Activated naive CD8-positive, alpha-beta T cell treated with anti-CD3 and anti-CD28 coated beads, Interleukin-2, amount 50 U/mL, for 16 hours (primary cell): ENCODE data around the gene PTBP2.
A peak's percentile ranks its signal among the peaks of the same experiment; 100 is the strongest.

ENCODE experiments used
- DNase-seq: peaks from one replicate; pipeline ENCODE4 v3.0.0-alpha.2; 2020; ENCODE audit warnings: low read depth, low spot score

The PTBP2 gene

GRCh38 chr1:96721416-96722160 lies at the start of gene PTBP2:
PTBP2 (plus strand) TSS chr1:96721784; CDS start chr1:96721865, 81 bp downstream.
- peak; percentile 60 for DNase-seq

- DNase-seq, result no peak
These were observed 46.7 kb upstream of the PTBP2 start for GRCh38 chr1:96674915-96675314.

- DNase-seq, result no peak
These were observed 39.5 kb upstream of the PTBP2 start for GRCh38 chr1:96682056-96682455.

- DNase-seq, result no peak
These were observed 37.7 kb upstream of the PTBP2 start for GRCh38 chr1:96683931-96684330.

- no peak for DNase-seq
These were observed 36.8 kb upstream of the PTBP2 start for GRCh38 chr1:96684744-96685143.

GRCh38 chr1:96688767-96689166 lies 32.8 kb upstream of the PTBP2 start:
- no peak for DNase-seq

- no peak for DNase-seq
These were observed 25.6 kb upstream of the PTBP2 start for GRCh38 chr1:96695954-96696353.

- DNase-seq, result no peak
These were observed 23.1 kb upstream of the PTBP2 start for GRCh38 chr1:96698342-96698983.

- no peak for DNase-seq
These were observed 18.4 kb upstream of the PTBP2 start for GRCh38 chr1:96703186-96703585.

GRCh38 chr1:96707023-96707422 lies 14.6 kb upstream of the PTBP2 start:
- DNase-seq, result no peak

- no peak for DNase-seq
These were observed 13.1 kb upstream of the PTBP2 start for GRCh38 chr1:96708482-96708881.

GRCh38 chr1:96710708-96711477 lies 10.7 kb upstream of the PTBP2 start:
- no peak for DNase-seq

- no peak for DNase-seq
These were observed 7.9 kb upstream of the PTBP2 start for GRCh38 chr1:96713649-96714048.

GRCh38 chr1:96714881-96715280 lies 6.7 kb upstream of the PTBP2 start:
- DNase-seq, result no peak

- DNase-seq, result no peak
These were observed 6.1 kb upstream of the PTBP2 start for GRCh38 chr1:96715482-96715881.

GRCh38 chr1:96721053-96721415 lies 550 bp upstream of the PTBP2 start:
- no peak for DNase-seq

- no peak for DNase-seq
These were observed 758 bp downstream of the PTBP2 start for GRCh38 chr1:96722161-96722922.

- DNase-seq, result no peak
These were observed 1.4 kb downstream of the PTBP2 start for GRCh38 chr1:96722958-96723357.

GRCh38 chr1:96723377-96723776 lies 1.8 kb downstream of the PTBP2 start:
- DNase-seq, result no peak

GRCh38 chr1:96723936-96724335 lies 2.4 kb downstream of the PTBP2 start:
- DNase-seq, result no peak

GRCh38 chr1:96727860-96728259 lies 6.3 kb downstream of the PTBP2 start:
- no peak for DNase-seq
